NCI-H1092 treated with DMSO at 0.1 percent for 48 hours (cell line): ENCODE measurements around the gene NPHS1.
"Not testable (repeated sequence)": the region's sequence is repeated elsewhere in the genome, so short reads cannot be mapped to it uniquely, and the experiment has no call there.

Source experiments
- DNase-seq: peaks from one replicate; lab custom pipeline; 2025; lab: John Stamatoyannopoulos, UW

The NPHS1 gene

DNA sequence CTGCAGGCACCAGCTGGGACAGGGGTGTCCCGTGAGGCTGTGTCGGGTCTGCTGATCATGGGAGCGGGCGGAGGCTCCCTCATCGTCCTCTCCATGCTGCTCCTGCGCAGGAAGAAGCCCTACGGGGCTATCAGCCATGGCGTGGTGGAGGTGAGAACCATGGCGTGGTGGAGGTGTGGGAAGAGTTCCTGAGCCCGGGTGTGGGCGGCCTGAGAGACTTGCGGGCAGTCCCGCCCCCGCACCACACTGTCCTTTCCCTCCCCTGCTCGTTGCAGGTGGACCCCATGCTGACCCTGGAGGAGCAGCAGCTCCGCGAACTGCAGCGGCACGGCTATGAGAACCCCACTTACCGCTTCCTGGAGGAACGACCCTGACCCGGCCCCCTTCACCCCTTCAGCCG is 26.8 kb upstream of the NPHS1 start:
- no peak for DNase-seq

DNA sequence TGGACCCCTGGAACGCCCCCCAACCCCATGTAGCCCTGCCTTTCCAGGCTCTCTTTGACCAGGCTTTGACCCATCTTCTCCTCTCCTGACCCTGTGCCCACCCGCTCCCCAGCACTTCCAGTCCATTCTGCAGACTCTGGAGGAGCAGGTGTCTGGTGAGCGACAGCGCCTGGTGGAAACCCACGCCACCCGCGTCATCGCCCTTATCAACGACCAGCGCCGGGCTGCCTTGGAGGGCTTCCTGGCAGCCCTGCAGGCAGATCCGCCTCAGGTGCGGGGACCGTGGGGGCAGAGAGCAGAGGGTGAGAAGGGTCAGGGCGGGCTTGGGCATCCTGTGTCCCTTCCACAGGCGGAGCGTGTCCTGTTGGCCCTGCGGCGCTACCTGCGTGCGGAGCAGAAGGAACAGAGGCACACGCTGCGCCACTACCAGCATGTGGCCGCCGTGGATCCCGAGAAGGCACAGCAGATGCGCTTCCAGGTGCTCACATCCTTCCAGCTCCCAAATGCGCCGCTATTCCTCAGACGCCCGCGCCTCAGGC is 22.2 kb upstream of the NPHS1 start:
- DNase-seq: no peak

DNA sequence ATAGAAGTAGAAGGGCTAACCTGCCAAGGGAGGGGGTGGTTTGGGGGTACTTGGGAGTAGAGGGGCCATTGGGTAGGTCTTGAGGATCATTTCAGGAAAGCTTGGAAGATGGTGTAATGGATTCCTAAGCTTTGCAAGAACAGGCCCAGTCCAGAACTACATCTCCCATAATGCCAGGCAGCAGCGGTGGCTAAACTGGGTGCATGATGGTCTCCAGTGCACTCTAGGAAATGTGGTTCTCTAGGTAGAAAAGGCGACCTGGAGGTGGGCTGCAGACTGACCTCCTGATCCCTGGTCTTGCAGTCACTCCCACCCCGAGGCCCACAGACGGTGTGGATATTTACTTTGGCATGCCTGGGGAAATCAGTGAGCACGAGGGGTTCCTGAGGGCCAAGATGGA is 19.9 kb upstream of the NPHS1 start:
- DNase-seq: no peak

DNA sequence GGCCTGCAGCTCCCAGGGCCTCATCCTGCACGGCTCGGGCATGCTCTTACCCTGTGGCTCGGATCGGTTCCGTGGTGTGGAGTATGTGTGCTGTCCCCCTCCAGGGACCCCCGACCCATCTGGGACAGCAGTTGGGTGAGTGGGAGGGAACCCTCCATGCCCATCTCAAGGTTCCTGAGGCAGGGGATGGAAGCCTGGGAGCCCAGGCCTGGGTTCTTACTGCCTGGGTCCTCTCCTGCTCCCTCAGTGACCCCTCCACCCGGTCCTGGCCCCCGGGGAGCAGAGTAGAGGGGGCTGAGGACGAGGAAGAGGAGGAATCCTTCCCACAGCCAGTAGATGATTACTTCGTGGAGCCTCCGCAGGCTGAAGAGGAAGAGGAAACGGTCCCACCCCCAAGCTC is 19.3 kb upstream of the NPHS1 start:
- DNase-seq: no peak

DNA sequence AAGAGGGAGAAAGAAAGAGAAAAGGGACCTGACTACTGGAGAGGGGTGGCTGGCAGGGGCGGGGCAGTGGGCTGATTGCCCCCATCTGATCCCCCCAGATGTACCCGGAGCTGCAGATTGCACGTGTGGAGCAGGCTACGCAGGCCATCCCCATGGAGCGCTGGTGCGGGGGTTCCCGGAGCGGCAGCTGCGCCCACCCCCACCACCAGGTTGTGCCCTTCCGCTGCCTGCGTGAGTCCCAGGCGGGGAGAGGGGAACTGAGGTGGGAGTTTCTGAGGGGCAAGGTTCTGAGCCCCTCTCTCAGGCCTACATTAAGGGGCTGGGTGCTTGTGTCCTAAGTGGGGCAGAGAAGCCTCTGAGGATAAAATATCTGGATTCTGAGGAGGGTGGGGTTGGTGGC is 18.5 kb upstream of the NPHS1 start:
- no peak for DNase-seq

DNA sequence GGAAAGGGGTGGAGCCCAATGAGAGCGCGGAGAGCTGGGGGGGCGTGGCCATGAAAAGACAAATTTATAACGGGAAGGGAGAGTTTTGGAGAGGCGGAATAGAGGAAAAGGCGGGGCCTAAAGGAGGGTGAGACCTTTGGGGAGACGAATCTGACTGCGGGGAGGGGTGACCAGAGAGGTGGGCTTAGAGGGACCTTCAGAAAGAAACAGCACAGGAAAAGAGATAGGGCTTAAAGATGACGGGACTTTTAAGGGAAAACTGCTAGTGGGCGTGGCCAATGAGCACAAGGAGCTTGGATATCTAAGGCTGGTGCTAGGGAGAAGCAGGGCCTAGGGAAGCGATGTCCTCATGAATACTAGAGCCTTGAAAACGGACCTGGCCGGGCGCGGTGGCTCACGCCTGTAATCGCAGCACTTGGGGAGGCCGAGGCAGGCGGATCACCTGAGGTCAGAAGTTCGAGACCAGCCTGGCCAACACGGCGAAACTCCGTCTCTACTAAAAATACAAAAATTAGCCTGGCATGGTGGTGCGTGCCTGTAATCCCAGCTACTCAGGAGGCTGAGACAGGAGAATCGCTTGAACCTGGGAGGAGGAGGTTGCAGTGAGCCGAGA is 17.9 kb upstream of the NPHS1 start:
- not testable (repeated sequence) for DNase-seq

DNA sequence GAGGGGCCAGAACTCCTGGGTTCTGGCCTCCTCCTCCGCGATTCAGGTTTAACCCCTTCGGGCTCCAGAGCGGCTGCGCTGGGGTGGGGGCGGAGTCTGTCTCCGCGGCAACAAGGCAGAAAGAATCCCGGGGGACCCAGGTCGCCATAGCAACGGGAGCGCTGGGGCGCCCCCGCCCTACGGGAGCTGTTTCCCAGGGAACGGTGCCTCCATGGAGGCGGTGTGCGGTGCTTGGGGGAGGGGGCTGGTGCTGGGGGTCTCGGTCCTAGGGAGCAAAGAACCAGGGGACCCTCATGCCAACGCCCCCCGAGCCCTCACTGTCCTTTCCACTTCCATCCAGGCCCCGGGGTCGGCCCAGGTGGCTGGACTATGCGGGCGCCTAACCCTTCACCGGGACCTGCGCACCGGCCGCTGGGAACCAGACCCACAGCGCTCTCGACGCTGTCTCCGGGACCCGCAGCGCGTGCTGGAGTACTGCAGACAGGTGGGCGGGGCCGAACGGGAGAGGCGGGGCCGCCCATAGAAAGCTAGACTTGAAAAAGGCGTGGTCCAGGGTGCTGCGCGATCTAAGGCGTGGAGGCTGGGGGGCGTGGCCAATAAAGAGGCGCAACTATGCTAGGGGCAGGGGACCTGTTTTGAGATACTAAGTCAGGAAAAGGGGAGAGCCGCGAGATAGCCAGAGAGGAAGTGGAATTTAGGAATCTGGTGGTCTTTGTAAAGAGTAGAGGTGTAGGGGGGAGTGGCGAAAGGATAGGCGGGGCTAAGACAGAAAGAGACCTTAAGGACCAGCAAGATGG is 17.2 kb upstream of the NPHS1 start:
- peak; percentile 70 for DNase-seq

DNA sequence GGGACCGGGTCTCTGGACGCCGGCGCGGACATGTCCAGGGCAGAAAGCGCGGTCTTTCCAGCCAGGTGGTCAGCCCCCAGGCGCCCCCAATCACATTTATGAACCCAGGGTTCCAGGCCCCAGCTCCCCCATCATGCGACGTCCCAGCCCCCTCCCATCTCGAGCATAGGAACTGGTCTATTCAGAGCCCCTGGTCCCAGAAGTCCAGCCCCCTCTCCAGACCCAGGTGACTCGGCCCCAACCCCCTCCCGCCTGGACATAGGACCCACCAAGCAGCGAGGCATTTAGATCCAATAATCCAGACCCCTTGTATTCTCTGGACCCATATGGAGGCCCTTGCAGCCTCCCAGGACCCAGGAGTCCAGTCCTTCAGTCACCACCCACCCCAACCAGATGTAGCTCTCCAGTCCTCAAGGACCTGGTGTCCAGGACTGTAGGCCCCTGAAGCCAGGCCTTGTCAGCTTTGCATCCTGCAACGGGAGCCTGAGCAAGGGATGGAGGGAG is 16.6 kb upstream of the NPHS1 start:
- no peak for DNase-seq

DNA sequence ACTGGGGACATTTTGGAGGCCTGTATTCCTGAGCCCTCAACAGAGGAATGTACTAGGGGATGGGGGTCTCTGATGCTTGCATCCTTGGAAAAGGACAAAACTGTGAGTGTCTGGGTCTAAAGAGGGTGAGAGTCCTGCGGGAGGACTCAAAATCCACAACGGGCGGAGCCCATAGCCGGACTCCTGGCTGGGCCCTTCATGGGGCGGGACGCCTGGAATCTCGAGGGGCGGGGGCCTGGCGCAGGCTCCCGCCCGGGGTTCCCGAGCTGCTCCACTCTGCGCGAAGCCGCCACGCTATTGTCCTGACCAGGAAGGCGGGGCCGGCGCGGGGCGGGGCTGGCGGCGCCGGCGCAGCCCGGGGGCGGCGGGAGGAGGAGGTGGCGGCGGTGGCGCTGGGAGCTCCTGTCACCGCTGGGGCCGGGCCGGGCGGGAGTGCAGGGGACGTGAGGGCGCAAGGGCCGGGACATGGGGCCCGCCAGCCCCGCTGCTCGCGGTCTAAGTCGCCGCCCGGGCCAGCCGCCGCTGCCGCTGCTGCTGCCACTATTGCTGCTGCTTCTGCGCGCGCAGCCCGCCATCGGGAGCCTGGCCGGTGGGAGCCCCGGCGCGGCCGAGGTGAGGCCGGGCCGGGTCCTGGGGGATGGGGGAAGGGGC is 16.0 kb upstream of the NPHS1 start, which contains the start of gene APLP1:
APLP1 (plus strand) TSS at position 403 of the 651 bp plus-strand sequence; CDS start at position 466, 63 bp downstream.
- DNase-seq: peak; percentile 44

DNA sequence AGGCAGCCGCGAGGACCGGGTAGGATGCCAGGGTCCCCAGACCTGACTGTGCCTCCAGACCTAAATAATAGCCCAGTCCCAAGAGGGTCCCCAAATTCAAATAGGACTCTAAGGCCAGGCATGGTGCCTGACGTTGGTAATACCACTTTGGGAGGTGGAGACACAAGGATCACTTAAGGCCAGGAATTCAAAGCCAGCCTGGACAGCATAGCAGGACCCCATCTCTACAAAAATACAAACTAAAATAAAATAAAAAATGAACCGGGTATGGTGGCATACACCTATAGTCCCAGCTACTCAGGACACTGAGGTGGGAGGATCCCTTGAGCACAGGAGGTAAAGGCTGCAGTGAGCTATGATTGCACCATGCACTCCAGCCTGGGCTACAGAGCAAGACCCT is 10.7 kb upstream of the NPHS1 start:
- no peak for DNase-seq

DNA sequence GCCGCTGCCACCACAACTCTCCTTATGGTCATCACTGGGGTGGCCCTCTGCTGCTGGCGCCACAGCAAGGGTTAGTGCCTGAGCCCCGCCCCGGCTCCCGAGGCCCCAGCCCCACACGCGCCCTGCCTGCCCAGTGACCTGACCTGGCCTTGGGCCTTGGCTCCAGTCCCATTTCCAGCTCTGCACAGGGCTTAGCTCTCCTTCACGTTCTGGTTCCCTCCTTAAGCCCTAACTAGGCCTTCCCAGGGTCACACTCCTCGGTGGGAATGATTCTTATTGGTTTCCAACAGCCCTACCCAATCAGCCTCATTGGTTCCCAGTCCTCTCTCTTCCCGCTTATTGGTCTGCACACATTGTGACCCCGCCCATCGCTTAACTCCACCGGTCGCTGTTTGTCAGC is 10.2 kb upstream of the NPHS1 start:
- no peak for DNase-seq

DNA sequence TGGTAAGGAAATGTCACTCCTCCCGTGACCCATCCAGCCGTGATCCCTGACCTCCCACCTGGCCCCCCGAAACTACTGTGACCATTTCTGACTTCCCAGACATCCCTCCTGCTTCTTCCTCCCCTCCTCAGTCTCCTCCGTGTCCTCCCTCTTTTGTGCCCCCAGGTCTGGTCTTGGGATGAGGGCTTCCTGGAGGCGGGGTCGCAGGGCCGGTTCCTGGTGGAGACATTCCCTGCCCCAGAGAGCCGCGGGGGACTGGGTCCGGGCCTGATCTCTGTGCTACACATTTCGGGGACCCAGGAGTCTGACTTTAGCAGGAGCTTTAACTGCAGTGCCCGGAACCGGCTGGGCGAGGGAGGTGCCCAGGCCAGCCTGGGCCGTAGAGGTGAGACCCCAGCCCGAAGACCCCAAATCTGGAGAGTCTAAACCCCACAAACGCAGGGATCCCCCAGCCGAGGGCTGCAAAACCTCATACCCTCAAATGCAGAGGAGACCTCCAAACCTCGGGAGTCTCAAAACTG is 9.4 kb upstream of the NPHS1 start:
- no peak for DNase-seq

DNA sequence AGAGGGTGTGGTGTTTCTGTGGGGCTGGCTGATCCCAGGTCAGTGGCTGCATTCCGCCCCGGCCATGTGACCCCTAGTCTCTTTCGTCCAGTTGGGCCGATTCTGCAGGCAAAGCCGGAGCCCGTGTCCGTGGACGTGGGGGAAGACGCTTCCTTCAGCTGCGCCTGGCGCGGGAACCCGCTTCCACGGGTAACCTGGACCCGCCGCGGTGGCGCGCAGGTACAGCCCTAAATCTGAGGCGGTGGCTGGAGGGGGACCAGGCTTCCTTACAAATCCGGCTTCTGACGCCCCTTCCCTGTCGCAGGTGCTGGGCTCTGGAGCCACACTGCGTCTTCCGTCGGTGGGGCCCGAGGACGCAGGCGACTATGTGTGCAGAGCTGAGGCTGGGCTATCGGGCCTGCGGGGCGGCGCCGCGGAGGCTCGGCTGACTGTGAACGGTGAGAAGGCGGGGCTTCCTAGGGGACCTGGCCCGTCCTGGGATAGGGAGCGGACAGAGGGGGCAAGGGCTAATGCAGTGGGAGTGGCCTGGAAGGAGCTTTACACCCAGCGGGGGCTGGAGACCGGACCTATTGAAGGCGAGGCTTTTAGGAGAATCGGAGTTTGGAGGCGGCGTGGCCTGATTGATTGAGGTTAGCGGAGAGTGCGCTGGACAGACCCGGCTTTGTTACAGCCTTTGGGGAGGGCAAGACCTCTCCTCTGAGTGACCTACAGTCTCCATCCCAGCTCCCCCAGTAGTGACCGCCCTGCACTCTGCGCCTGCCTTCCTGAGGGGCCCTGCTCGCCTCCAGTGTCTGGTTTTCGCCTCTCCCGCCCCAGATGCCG is 8.7 kb upstream of the NPHS1 start:
- DNase-seq: no peak

DNA sequence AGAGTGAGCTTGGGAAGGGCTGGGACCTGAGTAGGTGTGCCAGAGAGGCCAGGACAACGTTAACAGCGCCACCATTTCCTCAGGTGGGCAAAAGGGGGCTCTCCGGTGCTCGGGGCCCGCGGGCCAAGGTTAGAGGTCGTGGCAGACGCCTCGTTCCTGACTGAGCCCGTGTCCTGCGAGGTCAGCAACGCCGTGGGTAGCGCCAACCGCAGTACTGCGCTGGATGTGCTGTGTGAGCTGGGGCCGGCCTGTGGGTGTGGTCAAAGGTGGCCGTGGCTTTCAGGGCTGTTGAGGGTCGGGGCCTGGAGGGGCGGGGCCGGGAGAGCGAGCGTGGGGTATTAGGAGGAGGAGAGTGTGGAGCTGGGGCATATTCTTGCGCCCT is 8.1 kb upstream of the NPHS1 start:
- DNase-seq: no peak

DNA sequence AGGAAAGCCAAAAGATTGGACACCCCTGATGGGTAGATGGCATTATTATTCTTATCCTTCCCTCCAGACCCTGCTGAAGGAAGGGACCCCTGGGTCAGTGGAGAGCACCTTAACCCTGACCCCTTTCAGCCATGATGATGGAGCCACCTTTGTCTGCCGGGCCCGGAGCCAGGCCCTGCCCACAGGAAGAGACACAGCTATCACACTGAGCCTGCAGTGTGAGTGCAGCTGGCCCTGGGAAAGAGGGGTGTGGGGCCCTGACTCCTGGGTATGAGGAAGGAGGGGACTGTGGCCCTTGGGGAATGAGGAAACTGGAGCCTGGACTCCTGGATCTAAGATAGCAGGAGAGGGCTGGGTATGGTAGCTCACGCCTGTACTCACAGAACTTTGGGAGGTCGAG is 7.1 kb upstream of the NPHS1 start:
- DNase-seq: no peak

DNA sequence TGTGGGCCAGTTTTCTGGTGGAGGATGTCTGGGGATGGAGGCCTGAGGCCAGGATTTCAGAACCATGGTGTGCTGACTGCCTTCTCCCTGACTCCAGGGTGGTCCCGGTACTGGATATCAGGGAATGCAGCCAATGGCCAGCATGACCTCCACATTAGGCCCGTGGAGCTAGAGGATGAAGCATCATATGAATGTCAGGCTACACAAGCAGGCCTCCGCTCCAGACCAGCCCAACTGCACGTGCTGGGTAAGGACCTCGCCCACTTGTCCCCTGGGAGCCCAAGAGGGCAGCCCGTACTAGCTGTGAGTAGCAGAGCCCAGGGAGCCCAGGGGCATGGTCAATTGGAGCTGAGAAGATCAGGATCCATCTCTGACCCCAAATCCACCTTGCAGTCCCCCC is 6.0 kb upstream of the NPHS1 start:
- no peak for DNase-seq

DNA sequence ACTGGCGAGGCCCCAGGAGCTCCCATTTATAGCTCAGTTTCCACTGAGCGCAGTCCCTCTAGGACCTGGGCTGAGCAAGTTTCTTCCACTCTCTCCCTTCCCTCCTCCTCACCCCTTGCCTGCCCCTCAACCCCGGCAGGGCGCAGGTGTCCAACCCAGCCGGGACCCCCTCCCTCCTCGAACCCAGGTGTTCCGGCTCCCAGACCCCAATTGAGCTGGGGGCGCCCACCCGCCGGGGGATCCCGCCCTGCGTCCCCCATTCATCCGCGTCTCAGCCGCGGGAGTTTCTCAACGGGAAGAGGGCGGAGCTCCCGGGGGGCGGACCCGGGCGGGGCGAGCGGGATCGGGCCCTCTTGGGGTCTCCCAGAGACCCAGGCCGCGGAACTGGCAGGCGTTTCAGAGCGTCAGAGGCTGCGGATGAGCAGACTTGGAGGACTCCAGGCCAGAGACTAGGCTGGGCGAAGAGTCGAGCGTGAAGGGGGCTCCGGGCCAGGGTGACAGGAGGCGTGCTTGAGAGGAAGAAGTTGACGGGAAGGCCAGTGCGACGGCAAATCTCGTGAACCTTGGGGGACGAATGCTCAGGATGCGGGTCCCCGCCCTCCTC is 4.3 kb upstream of the NPHS1 start, which contains the start of gene KIRREL2:
KIRREL2 (plus strand) TSS at position 366 of the 604 bp plus-strand sequence; CDS start at position 575, 209 bp downstream.
- DNase-seq: no peak

DNA sequence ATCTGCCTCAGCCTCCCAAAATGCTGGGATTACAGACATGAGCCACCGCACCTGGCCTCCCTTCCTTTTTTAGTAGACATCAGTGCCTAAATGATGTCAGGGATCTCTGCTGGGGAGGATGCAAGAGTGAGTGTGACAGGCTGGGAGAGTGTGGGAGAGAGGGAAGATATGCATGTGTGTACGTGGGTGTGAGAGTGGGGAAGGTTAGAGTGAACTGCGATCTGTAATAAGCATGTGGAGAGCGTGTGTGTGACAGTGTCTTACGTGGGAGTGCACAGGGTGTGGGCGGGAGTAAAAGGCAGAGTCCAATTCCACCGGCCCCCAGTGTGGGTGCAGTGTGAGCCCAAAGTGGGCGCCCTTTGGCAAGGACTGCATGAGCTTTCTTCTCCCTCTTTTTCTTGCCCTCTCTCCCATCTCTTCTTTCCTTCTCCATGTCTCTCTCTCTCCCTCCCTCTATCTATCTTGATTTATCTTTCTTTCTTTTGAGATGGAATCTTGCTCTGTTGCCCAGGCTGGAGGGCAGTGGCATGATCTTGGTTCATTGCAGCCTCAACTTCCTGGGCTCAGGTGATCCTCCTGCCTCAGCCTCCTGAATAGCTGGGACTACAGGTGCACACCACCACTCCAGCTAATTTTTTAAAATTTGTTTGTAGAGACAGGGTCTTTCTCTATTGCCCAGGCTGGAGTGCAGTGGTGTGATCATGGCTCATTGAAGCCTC is 893 bp upstream of the NPHS1 start:
- DNase-seq: no peak

DNA sequence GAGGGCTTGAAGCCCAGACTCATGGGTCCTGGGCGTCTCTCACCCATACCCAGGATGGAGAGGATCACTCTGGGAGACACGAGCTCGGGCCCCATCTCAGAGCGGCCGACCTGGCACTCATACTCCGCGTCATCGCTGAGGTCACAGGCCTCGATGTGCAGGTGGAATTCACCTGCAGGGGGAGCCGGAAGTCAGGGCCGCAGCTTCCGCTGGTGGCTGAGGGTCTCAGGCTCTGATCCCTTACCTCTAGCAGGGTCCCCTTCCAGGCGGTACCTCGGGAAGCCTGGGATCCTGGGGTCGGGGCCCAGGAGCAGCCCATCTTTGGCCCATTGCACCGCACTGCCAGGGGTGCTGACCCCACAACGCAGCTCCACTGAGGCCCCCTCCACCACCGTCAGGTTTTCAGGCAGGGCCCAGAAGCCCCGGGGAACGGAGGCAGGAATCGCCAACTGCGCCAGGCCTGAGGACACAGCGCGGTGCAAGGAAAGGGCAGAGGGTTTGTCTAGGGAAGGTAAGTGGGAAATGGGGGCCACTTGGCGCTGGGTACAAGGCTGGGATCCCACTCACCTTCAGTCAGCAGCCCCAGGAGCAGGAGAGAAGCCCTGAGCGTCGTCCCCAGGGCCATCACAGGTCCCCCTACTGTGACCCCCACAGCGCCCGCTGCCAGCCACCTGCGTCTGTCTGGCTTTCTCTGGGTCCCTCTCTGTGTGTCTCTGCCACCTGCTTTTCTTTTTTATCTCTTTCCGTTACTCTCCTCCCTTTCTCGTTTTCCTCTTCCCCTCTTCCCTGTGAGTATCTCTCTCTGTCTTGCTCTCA is 883 bp downstream of the NPHS1 start:
- DNase-seq: no peak
